IMR-90 (cell line): ENCODE measurements around the gene ATP2C2. TPM values are rescaled to one million over a fixed set of nuclear protein-coding genes. Genes with fewer than 3 reads are reported as not detected.

Experiments
- ATAC-seq: fragments of 200-7000 bp; cut with Tn5 transposase; 2 replicates; pipeline ENCODE4 v1.9.1; 2020; ENCODE audit warnings: low read depth, mild to moderate bottlenecking, moderate library complexity
- BruUV-seq: library from RNA; stranded (reverse); fragments of 400-500 nt; replicated peaks from 2 replicates; lab custom pipeline; 2021; lab: Mats Ljungman, UMichigan
- CTCF ChIA-PET: fragments of 300-600 bp; formaldehyde crosslinking; extraction: SDS; loops from one replicate; lab custom pipeline; 2021; ENCODE audit warnings: antibody characterized with exemption; lab: Yijun Ruan, JAX
- POLR2A ChIA-PET: fragments of 300-600 bp; sonication (Branson Sonifier 250); formaldehyde crosslinking; loops from one replicate; lab custom pipeline; 2022; ENCODE audit warnings: antibody characterized with exemption; ENCODE audit not compliant: unreplicated experiment; lab: Charles Lee
- DNase-seq: peaks from one replicate; pipeline ENCODE4 v3.0.0; 2013
- H2AFZ ChIP-seq: replicated peaks from 2 replicates; pipeline ENCODE3; 2013; ENCODE audit warnings: low read length, mild to moderate bottlenecking; ENCODE audit not compliant: poor library complexity
- H2AK5ac ChIP-seq: 2 replicates; pipeline ENCODE4 v1.6.1; 2013; ENCODE audit warnings: low read depth, low read length, inconsistent platforms
- H2AK9ac ChIP-seq: replicated peaks from 2 replicates; pipeline ENCODE3; 2013; ENCODE audit warnings: mild to moderate bottlenecking, low read depth, low read length, moderate library complexity; ENCODE audit not compliant: poor library complexity
- H2BK120ac ChIP-seq: 2 replicates; pipeline ENCODE4 v1.6.1; 2013; ENCODE audit warnings: low read depth, low read length, inconsistent platforms
- H2BK15ac ChIP-seq: 3 replicates; pipeline ENCODE4 v1.6.1; 2013; ENCODE audit warnings: low read depth, low read length, inconsistent platforms
- H2BK20ac ChIP-seq: 2 replicates; pipeline ENCODE4 v1.6.1; 2013; ENCODE audit warnings: low read depth, mild to moderate bottlenecking, inconsistent platforms, low read length, moderate library complexity
- H2BK5ac ChIP-seq: 2 replicates; pipeline ENCODE4 v1.6.1; 2013; ENCODE audit warnings: mild to moderate bottlenecking, low read depth, low read length, inconsistent platforms; ENCODE audit not compliant: poor library complexity, severe bottlenecking
- H3K14ac ChIP-seq: replicated peaks from 2 replicates; pipeline ENCODE4 v1.6.1; 2013; ENCODE audit warnings: low read depth, low read length, inconsistent platforms
- H3K18ac ChIP-seq: 2 replicates; pipeline ENCODE4 v1.6.1; 2013; ENCODE audit warnings: low read depth, low read length, control low read depth
- H3K23ac ChIP-seq: 2 replicates; pipeline ENCODE4 v1.6.1; 2013; ENCODE audit warnings: low read depth, low read length, inconsistent platforms
- H3K27ac ChIP-seq: 2 replicates; pipeline ENCODE4 v1.5.1; 2013; ENCODE audit warnings: mild to moderate bottlenecking, control low read depth, low read length; ENCODE audit not compliant: insufficient read depth
- H3K27me3 ChIP-seq: 2 replicates; pipeline ENCODE4 v1.6.1; 2013; ENCODE audit warnings: low read length; ENCODE audit not compliant: control insufficient read depth, insufficient read depth
- H3K36me3 ChIP-seq: 2 replicates; pipeline ENCODE4 v1.6.1; 2013; ENCODE audit warnings: low read length, mixed read lengths; ENCODE audit not compliant: control insufficient read depth, insufficient read depth
- H3K4ac ChIP-seq: 2 replicates; pipeline ENCODE4 v1.6.1; 2013; ENCODE audit warnings: low read depth, low read length, inconsistent platforms
- H3K4me1 ChIP-seq: 2 replicates; pipeline ENCODE4 v1.6.1; 2013; ENCODE audit warnings: low read length, mixed read lengths; ENCODE audit not compliant: control insufficient read depth, insufficient read depth
- H3K4me2 ChIP-seq: 2 replicates; pipeline ENCODE4 v1.6.1; 2013; ENCODE audit warnings: low read depth, mild to moderate bottlenecking, control low read depth, low read length, moderate library complexity
- H3K4me3 ChIP-seq: 2 replicates; pipeline ENCODE4 v1.5.1; 2013; ENCODE audit warnings: low read depth, mild to moderate bottlenecking, control low read depth, low read length, moderate library complexity; ENCODE audit not compliant: insufficient read depth
- H3K56ac ChIP-seq: 2 replicates; pipeline ENCODE4 v1.6.1; 2013; ENCODE audit warnings: low read length, inconsistent platforms; ENCODE audit not compliant: insufficient read depth; ENCODE audit errors: extremely low read depth
- H3K79me1 ChIP-seq, 2 experiments: 2 replicates each; pipeline ENCODE4 v1.6.1; 2013; ENCODE audit warnings: low read length in 2 of 2, inconsistent platforms in 1 of 2, low read depth in 1 of 2
- H3K9ac ChIP-seq: 2 replicates; pipeline ENCODE4 v1.6.1; 2013; ENCODE audit warnings: low read depth, low read length, control low read depth
- H3K9me1 ChIP-seq: 2 replicates; pipeline ENCODE4 v1.6.1; 2013; ENCODE audit warnings: low read length, inconsistent platforms; ENCODE audit not compliant: insufficient read depth
- H3K9me3 ChIP-seq: 2 replicates; pipeline ENCODE4 v1.6.1; 2013; ENCODE audit warnings: low read length; ENCODE audit not compliant: control insufficient read depth, insufficient read depth
- H4K20me1 ChIP-seq: 2 replicates; pipeline ENCODE4 v1.6.1; 2013; ENCODE audit warnings: low read length, inconsistent platforms; ENCODE audit not compliant: insufficient read depth
- H4K5ac ChIP-seq: 2 replicates; pipeline ENCODE4 v1.6.1; 2013; ENCODE audit warnings: mild to moderate bottlenecking, low read depth, low read length, control low read depth
- H4K8ac ChIP-seq, 2 experiments: 2 replicates each; pipeline ENCODE4 v1.6.1; 2013; ENCODE audit warnings: low read depth in 2 of 2, low read length in 2 of 2, control low read depth in 1 of 2, inconsistent platforms in 1 of 2
- H4K91ac ChIP-seq: 2 replicates; pipeline ENCODE4 v1.6.1; 2013; ENCODE audit warnings: low read depth, low read length, inconsistent platforms; ENCODE audit not compliant: insufficient read depth
- BHLHE40 ChIP-seq: fragments of 150-350 bp; IDR thresholded peaks from 2 replicates; pipeline ENCODE4 v1.6.1; 2016; ENCODE audit warnings: mild to moderate bottlenecking, low read depth, low read length
- CEBPB ChIP-seq: IDR thresholded peaks from 2 replicates; pipeline ENCODE4 v1.6.1; 2012; ENCODE audit warnings: low read depth, low read length, improper control_type of control experiment
- FOS ChIP-seq: fragments of 150-350 bp; IDR thresholded peaks from 2 replicates; pipeline ENCODE4 v1.6.1; 2016; ENCODE audit warnings: low read depth, low read length
- MAFK ChIP-seq: IDR thresholded peaks from 2 replicates; pipeline ENCODE4 v1.6.1; 2012; ENCODE audit warnings: low read depth, low read length, improper control_type of control experiment
- MAZ ChIP-seq: IDR thresholded peaks from 2 replicates; pipeline ENCODE4 v1.6.1; 2012; ENCODE audit warnings: low read depth, mild to moderate bottlenecking, low read length, improper control_type of control experiment, moderate library complexity, borderline replicate concordance
- MXI1 ChIP-seq: IDR thresholded peaks from 2 replicates; pipeline ENCODE4 v1.6.1; 2012; ENCODE audit warnings: low read depth, mild to moderate bottlenecking, low read length, moderate library complexity, borderline replicate concordance
- NFE2L2 ChIP-seq: fragments of 150-350 bp; IDR thresholded peaks from 2 replicates; pipeline ENCODE4 v1.6.1; 2016; ENCODE audit warnings: low read depth, mild to moderate bottlenecking, low read length
- POLR2A ChIP-seq: IDR thresholded peaks from 2 replicates; pipeline ENCODE4 v1.6.1; 2012; ENCODE audit warnings: mild to moderate bottlenecking, low read depth, low read length
- RAD21 ChIP-seq: IDR thresholded peaks from 2 replicates; pipeline ENCODE4 v1.6.1; 2012; ENCODE audit warnings: low read length, improper control_type of control experiment
- RCOR1 ChIP-seq: IDR thresholded peaks from 2 replicates; pipeline ENCODE4 v1.6.1; 2012; ENCODE audit warnings: mild to moderate bottlenecking, low read length, improper control_type of control experiment; ENCODE audit not compliant: insufficient replicate concordance
- SMC3 ChIP-seq: fragments of 150-350 bp; IDR thresholded peaks from 2 replicates; pipeline ENCODE4 v1.6.1; 2016; ENCODE audit warnings: low read depth, mild to moderate bottlenecking, antibody characterized with exemption, low read length, moderate library complexity
- WGBS, 2 experiments: methylation state at CpG; one replicate each; pipeline versions ENCODE4 v1.1.5 to v1.1.7; 2013; ENCODE audit warnings: missing lambda C conversion rate in 2 of 2; ENCODE audit not compliant: insufficient read length in 1 of 2; ENCODE audit errors: extremely low coverage in 2 of 2; 5-methylcytosine and 5-hydroxymethylcytosine counted together
- dilution Hi-C: fragments of 300-500 bp; cut with HindIII; formaldehyde crosslinking; loops from one replicate; pipeline ENCODE4 v1.14.3; 2018; ENCODE audit warnings: low sequenced_read_pairs; ENCODE audit not compliant: unreplicated experiment
- in situ Hi-C: fragments of 300-500 bp; cut with MboI; formaldehyde crosslinking; loops from 3 replicates; pipeline ENCODE4 v1.14.3; 2019; ENCODE audit warnings: low sequenced_read_pairs, inconsistent platforms, mixed read lengths
- intact Hi-C: fragments of 100-400 bp; cut with micrococcal nuclease; formaldehyde crosslinking; loops from 2 replicates; pipeline ENCODE4 v1.10.0; 2022
- polyA plus RNA-seq, 3 experiments: library from polyadenylated mRNA; depleted of rRNA; stranded (reverse); fragments of >200 nt; gene quantifications; 2 replicates each; pipeline ENCODE4 v1.2.3, GENCODE V29; 2012; ENCODE audit warnings: low replicate concordance in 1 of 3
- total RNA-seq: library from RNA; depleted of rRNA; stranded (reverse); fragments of >200 nt; gene quantifications from 2 replicates; pipeline ENCODE4 v1.2.3, GENCODE V29; 2012
- TF ChIP-seq, protein P1 (sequence below): fragments of 150-350 bp; IDR thresholded peaks from 2 replicates; pipeline ENCODE4 v1.6.1; 2016; ENCODE audit warnings: low read depth, mild to moderate bottlenecking, low read length, moderate library complexity, borderline replicate concordance

The ATP2C2 gene
- total and polyA plus RNA-seq, 2 of the 4 experiments (the other 2 are of a cell fraction), result not detected

GRCh38 chr16:84347161-84347560, 21.2 kb upstream of the ATP2C2 start:
- Histone ChIP-seq H4K5ac (no peak overlapping the region), H2BK120ac (no peak overlapping the region), H4K8ac (no peak overlapping the region), H3K4me3 (no peak overlapping the region), H3K4me2 (no peak overlapping the region), H2BK15ac (no peak overlapping the region), H3K36me3 (no peaks in the 10 kb centered on the region), H2AFZ (no peak overlapping the region), H3K9me1 (no peaks in the 10 kb centered on the region), H3K56ac (no peak overlapping the region), H3K4me1 (no peaks in the 10 kb centered on the region), H3K18ac (no peak overlapping the region), H3K23ac (no peak overlapping the region), H3K79me1 (no peaks in the 10 kb centered on the region), H3K27me3 (peaks cover 56% of the 10 kb centered on the region), H2BK5ac (no peak overlapping the region), H2AK9ac (no peak overlapping the region), H3K14ac (no peak overlapping the region), H3K4ac (no peak overlapping the region), H4K20me1 (no peaks in the 10 kb centered on the region), H4K91ac (no peak overlapping the region), H2BK20ac (no peak overlapping the region), H3K27ac (no peak overlapping the region), H2AK5ac (no peak overlapping the region), H3K9ac (no peak overlapping the region), H3K9me3 (no peaks in the 10 kb centered on the region)
- in situ Hi-C loops, result no loop called here
- ChIA-PET POLR2A (no interaction called here), CTCF (no interaction called here)
- TF ChIP-seq POLR2A, result no peak
- no peak for TF ChIP-seq FOS
- no peak for TF ChIP-seq SMC3
- no peak for TF ChIP-seq MAZ
- TF ChIP-seq MAFK, result no peak
- no peak for TF ChIP-seq BHLHE40
- no peak for TF ChIP-seq RCOR1
- no peak for TF ChIP-seq RAD21
- no peak for TF ChIP-seq CEBPB
- TF ChIP-seq, protein P1, sequence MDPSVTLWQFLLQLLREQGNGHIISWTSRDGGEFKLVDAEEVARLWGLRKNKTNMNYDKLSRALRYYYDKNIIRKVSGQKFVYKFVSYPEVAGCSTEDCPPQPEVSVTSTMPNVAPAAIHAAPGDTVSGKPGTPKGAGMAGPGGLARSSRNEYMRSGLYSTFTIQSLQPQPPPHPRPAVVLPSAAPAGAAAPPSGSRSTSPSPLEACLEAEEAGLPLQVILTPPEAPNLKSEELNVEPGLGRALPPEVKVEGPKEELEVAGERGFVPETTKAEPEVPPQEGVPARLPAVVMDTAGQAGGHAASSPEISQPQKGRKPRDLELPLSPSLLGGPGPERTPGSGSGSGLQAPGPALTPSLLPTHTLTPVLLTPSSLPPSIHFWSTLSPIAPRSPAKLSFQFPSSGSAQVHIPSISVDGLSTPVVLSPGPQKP, result no peak
- TF ChIP-seq MXI1, result no peak
- no peak for TF ChIP-seq NFE2L2
- no peak for ATAC-seq
- DNase-seq, result no peak
- WGBS, 2 experiments, result 58% methylated on average over 5 of the region's 9 CpGs; no CpG with 5 or more reads in 1 of the 2 experiments
- dilution Hi-C loops, result no loop called here
- no TSS peak for BruUV-seq
- intact Hi-C loops, result no loop called here
